Right lobe of liver (tissue), 6 donors: ENCODE results near the gene AGK. TPM values are rescaled to one million over a fixed set of nuclear protein-coding genes. Genes with fewer than 3 reads are reported as not detected.

ENCODE experiments used
- ATAC-seq, 4 donors: fragments of 200-7000 bp; cut with Tn5 transposase; one replicate each; pipeline ENCODE4 v1.9.1; 2020; ENCODE audit warnings: mild to moderate bottlenecking in 4 of 4, moderate library complexity in 4 of 4
- DNase-seq, 3 donors: peaks; one replicate each; pipeline ENCODE4 v3.0.0-alpha.2; 2020
- H3K27ac ChIP-seq, 3 donors: fragments of 200-600 bp; one replicate each; pipeline ENCODE4 v1.8.0; 2022
- H3K27me3 ChIP-seq, 2 donors: fragments of 200-600 bp; one replicate each; pipeline ENCODE4 v1.8.0; 2022
- H3K36me3 ChIP-seq, 4 donors: fragments of 200-600 bp; sonication (generic) in 1 of 4; one replicate each; pipeline versions ENCODE4 v1.5.1 to v1.8.0; 2017 to 2022; ENCODE audit warnings: control low read depth in 1 of 4
- H3K4me1 ChIP-seq, 4 donors: fragments of 200-600 bp; sonication (generic) in 1 of 4; one replicate each; pipeline versions ENCODE4 v1.5.1 to v1.8.0; 2017 to 2022; ENCODE audit warnings: control low read depth in 1 of 4
- H3K4me3 ChIP-seq, 3 donors: fragments of 200-600 bp; one replicate each; pipeline ENCODE4 v1.8.0; 2022
- H3K9me3 ChIP-seq, 4 donors: fragments of 200-600 bp; sonication (generic) in 1 of 4; one replicate each; pipeline versions ENCODE4 v1.5.1 to v1.8.0; 2017 to 2022; ENCODE audit warnings: control low read depth in 1 of 4
- CTCF ChIP-seq, 4 donors: fragments of 200-600 bp in 3 of 4; fragments of 450-650 bp in 1 of 4; IDR thresholded peaks; one replicate each; pipeline versions ENCODE4 v1.5.1 to v1.8.0; 2016 to 2022; ENCODE audit warnings: antibody characterized with exemption in 4 of 4, mild to moderate bottlenecking in 2 of 4
- POLR2A ChIP-seq: fragments of 450-650 bp; IDR thresholded peaks from one replicate; pipeline ENCODE4 v1.6.1; 2017; ENCODE audit warnings: antibody characterized with exemption, mild to moderate bottlenecking
- WGBS: methylation state at CpG from one replicate; pipeline ENCODE4 v1.1.6; 2018; ENCODE audit warnings: low coverage, low lambda C conversion rate; ENCODE audit not compliant: insufficient coverage; ENCODE audit errors: missing lambda C conversion rate; 5-methylcytosine and 5-hydroxymethylcytosine counted together
- intact Hi-C, 2 donors: fragments of 100-400 bp; cut with DNase I; formaldehyde crosslinking; loops; one replicate each; pipeline versions ENCODE4 v1.11.2 to v1.14.1; 2022
- total RNA-seq, 6 experiments: library from RNA; depleted of rRNA in 2 of 6; stranded (reverse); fragments of >200 nt in 2 of 6; fragmentation: NEBNext Ultra II Directional in 3 of 6; extraction: Animal tissue kit (Norgen Biotek cat#: 25700) in 3 of 6; gene quantifications; one replicate each; pipeline versions ENCODE4 v1.1.0 to v1.2.4, GENCODE V29; 2016 to 2023
- donor health status: DM: no; HTN: yes; CAD: no.
- donor health status: DM: no; HTN: no; CAD: no.
- donor health status: DM: no; HTN: no; CAD: no.
- donor health status: DM: no; HTN: yes; CAD: no.
- donor health status: DM: no; HTN: yes; CAD: no.

AGK gene
- total RNA-seq, 6 experiments from 2014 or later: 9.3 to 19.2 (median 12.0) TPM

DNA sequence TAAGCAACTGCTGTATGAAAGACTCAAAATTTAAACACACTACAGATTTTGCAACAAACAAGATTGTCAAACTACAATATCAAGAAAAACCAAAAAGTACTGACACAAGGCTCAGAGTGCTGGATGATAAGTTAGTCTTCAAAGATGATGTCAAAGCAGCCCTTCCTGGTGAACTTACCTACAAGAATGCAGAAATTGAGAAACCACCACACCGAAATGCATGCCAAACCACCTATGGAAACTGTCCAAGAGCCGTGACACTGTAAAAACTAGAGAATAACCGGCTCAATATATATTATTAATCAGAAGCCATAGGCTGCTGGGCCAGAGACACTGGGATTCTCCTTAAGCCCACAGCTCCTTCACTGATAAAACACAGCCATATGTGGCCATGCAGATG, 125.4 kb downstream of the AGK start:
- Histone ChIP-seq H3K36me3 (peaks cover 0 to 4% (median 0%) of the 10 kb centered on the region in 4 donors), H3K9me3 (no peaks in the 10 kb centered on the region), H3K27me3 (no peaks in the 10 kb centered on the region), H3K4me3 (no peak overlapping the region), H3K27ac (no peak overlapping the region), H3K4me1 (no peaks in the 10 kb centered on the region)
- WGBS: 31% methylated on average over 3 of the region's 3 CpGs
- no peak for TF ChIP-seq POLR2A
- no peak for TF ChIP-seq CTCF (IDR thresholded peaks at IDR 0.05)
- ATAC-seq: no peak
- intact Hi-C loops: no loop called here
- no peak for DNase-seq

- Histone ChIP-seq H3K27me3 (no peaks in the 10 kb centered on the region), H3K27ac (no peak overlapping the region), H3K4me1 (no peaks in the 10 kb centered on the region), H3K9me3 (no peaks in the 10 kb centered on the region), H3K4me3 (no peak overlapping the region), H3K36me3 (peaks cover 0 to 6% (median 0%) of the 10 kb centered on the region in 4 donors)
- no peak for TF ChIP-seq CTCF (IDR thresholded peaks at IDR 0.05)
- TF ChIP-seq POLR2A: no peak
- intact Hi-C loops: no loop called here
- ATAC-seq (no peak), DNase-seq (no peak)
Observed at GRCh38 chr7:141679014-141679413, 127.8 kb downstream of the AGK start.

GRCh38 chr7:141685285-141686023, 134.2 kb downstream of the AGK start:
- Histone ChIP-seq H3K4me3 (no peak overlapping the region), H3K27ac (peak overlapping the region in 2 of 3 donors; percentile 56 to 60), H3K4me1 (peaks cover 0 to 44% (median 10%) of the 10 kb centered on the region in 4 donors), H3K9me3 (peaks cover 0 to 3% (median 0%) of the 10 kb centered on the region in 4 donors), H3K27me3 (no peaks in the 10 kb centered on the region), H3K36me3 (peaks cover 0 to 10% (median 0%) of the 10 kb centered on the region in 4 donors)
- TF ChIP-seq CTCF (IDR thresholded peaks at IDR 0.05): no peak
- TF ChIP-seq POLR2A: no peak
- 66% methylated on average over 16 of the region's 27 CpGs for WGBS
- DNase-seq (peak; percentile 60 to 86 (median 82)), ATAC-seq (peak; percentile 89 to 98 (median 95))
- intact Hi-C loops: no loop called here

- H3K36me3 ChIP-seq: peaks cover 0 to 10% (median 0%) of the 10 kb centered on the region in 4 donors
Observed at GRCh38 chr7:141686074-141686473, 134.9 kb downstream of the AGK start.

More at GRCh38 chr7:141686074-141686473, 134.9 kb downstream of the AGK start:
- intact Hi-C loops: no loop called here
- H3K9me3 ChIP-seq: peaks cover 0 to 3% (median 0%) of the 10 kb centered on the region in 4 donors
- H3K4me1 ChIP-seq: peaks cover 0 to 49% (median 12%) of the 10 kb centered on the region in 4 donors
- TF ChIP-seq CTCF (IDR thresholded peaks at IDR 0.05) (no peak), POLR2A (no peak)
- no peaks in the 10 kb centered on the region for H3K27me3 ChIP-seq
- H3K4me3 ChIP-seq: no peak overlapping the region
- DNase-seq (no peak), ATAC-seq (no peak)
- 85% methylated on average over 3 of the region's 3 CpGs for WGBS
- H3K27ac ChIP-seq: peak overlapping the region in 2 of 3 donors; percentile 43 to 56
